Measurements from ENCODE around the gene ARFRP1.
"Not testable (repeated sequence)": the region's sequence is repeated elsewhere in the genome, so short reads cannot be mapped to it uniquely, and the experiment has no call there.

ARFRP1 gene

DNA sequence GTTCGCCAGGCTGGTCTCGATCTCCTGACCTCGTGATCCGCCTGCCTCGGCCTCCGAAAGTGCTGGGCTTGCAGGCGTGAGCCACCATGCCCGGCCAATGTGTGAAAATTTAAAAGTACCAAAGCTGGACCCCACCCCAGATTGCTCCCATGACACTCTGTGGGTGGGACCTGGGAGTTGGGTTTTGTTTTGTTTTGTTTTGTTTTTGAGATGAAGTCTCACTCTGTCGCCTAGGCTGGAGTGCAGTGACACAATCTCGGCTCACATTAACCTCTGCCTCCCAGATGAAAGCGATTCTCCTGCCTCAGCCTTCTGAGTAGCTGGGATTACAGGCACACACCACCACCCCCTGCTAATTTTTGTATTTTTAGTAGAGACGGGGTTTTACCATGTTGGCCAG lies 36.1 kb downstream of the ARFRP1 start:
- not testable (repeated sequence) for DNase-seq

DNA sequence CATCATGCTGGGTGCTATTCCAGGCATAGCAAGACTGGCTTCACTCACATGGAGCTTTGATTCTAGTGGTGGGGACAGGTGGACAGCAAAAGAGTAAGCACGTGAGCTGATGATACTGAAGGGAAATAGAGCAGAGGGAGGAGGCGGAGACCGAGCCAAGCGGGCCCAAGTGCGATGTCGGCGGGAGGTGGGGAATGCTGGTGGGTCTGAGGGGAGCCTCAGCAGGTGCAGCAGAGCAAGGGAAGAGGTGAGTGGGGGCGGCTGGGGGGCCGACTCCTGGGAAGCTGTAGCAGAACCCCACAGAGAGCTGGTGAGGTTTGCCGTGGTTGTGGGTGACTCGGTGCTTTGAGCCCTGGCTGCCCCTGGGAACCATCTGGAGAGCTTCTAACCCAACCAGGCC lies 39.4 kb downstream of the ARFRP1 start:
- DNase-seq, result no peak

DNA sequence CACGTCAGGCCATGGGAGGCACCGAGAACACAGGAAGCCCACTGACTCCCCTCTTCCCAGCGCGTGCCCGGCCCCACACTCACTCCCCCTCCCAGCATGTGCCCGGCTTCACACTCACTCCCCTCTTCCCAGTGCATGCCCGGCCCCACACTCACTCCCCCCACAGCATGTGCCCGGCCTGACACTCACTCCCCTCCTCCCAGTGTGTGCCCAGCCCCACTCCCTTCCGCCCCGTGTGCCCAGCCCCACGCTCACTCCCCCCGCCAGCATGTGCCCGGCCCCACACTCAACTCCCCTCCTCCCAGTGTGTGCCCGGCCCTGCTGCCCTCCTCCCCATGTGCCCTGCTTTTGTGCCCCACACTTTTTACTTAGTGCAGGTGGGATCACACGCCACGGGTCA lies 39.9 kb downstream of the ARFRP1 start:
- DNase-seq, result no peak

DNA sequence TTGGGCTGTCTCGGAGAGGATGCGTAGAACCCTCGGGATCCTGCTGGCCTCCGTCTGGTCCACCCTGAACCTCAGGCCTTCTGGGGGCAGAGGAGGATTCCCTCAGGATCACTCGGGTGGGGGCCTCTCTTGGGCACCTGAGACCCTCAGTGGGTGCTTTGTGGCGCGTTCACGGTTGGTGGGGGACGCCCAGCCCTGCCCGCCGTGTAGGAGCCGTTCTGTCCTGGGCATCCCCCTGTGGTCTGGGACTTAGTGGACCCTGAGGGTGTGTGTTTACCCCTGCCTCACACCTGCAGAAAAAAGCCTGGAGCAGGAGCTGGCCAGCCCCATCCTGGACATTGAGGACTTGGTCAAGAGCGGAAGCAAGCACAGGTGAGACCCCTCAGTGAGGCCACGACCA lies 42.1 kb downstream of the ARFRP1 start:
- DNase-seq, result no peak

DNA sequence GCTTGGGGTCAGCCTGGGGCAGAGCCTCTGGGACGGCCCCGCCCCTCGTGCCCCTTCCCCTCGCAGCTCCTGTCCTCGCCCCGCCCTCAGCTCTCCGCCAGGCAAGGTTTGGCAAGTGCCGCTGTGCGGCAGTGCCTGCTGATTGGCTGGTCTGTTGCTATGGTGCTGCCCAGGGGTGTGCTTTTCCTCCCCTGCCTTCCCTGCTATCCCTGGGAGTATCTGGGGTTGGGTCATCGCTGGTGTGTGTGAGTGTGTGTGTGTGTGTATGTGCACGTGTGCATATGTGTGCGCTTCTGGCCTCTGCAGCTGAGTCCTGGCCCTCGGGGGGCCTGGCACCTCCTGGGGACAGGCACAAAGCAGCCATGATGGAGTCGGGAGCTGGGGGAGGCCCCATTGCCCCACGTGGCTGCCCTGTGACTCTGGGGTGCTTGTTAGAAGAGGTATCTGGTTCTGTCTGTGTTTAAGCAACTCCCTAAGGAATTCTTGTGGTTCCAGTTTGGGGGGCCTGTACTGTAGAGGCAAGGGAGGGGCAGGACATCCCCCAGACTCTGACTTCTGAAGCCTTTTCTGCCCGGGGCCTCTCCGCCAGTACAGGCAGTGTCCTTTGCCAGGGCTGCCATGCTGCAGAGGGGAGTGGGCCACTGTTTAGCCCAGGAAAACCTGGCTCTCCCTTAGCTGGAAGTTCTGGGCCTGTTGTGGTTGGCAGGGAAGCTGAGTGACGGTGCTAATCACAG lies 42.7 kb downstream of the ARFRP1 start:
- no peak for DNase-seq

DNA sequence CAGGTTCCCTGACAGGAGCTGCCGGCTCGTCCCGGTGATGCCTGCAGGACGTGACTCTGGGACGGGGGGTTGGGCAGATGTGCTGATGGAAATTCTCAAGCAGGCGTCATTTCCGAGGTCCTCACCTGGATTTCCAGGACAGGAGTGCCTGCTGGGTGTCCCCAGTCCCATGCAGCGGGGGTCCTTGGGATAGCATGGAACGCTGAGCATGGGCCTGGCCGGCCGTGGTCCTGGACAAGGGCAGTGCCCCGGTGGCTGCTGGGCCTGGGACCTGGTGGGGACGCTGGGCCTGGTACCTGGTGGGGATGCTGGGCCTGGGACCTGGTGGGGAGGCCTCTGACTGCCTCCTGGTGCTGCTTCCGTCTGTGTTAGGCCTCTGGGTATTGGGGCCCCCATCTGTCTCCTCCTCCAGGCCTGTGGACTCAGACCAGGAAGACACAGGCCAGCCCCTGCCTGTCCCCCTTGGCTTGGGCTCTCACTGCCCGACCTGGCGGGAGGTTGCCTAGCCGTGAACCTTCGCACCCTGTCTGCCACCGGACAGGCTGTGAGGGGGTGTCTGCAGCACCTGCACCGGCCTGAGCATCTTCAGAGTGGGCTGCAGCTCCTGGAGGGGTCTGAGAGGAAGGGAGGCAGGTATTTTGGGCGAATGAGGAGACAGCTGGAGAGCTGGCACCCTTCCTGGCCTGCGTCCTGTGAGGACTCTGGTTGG lies 43.5 kb downstream of the ARFRP1 start:
- DNase-seq, result no peak

DNA sequence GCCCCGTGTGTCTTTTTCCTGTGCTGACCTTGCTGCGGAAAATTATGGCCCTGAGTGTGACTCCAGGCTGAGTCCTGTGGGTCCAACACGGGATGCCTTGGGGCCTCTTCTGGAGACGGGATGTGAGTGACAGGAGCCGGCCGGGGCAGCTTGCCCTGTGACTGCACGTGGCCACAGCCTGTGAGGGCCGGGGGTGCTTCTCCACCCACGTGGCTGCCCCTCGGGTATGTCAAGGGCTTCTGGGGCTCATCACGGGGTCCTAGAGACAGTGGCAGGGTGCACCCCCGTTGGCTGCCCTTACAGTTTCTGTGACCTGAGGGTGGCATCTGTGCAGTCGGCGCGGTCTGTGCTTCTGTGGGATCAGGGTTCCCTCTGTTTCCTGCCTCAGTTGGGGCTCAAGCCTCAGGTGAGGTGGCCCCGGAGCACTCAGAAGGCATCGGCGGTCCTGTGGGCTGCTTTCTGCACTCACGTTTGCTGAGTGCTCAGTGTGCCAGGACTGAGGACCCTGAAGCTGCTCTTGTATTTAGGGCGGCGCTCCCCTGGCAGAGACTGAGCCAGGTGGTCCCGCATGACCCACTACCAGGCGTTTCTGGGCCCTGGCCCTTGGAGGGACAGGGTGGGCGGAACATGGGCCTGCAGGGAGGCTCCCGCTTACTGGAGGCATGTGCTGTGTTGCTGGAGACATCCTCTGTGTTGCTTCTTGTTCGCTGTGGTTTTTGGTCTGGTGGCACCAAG lies 44.3 kb downstream of the ARFRP1 start:
- no peak for DNase-seq

DNA sequence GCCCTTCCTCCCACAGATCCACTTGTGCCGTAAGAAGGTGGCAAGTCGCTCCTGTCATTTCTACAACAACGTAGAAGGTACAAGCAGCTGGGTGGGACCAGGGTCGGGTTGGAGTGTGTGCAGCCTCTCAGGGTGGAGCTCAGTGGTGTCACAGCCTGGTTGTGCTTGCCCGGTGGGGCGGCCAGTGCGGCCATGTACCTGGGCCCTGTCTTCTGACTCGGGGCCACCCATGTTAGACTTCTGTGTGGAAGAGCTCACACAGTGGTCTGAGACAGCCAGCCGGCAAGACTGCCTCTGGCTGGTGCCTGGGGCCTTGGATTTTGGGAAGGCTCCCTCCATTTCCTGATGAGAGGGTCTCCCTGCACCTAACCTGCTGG lies 45.0 kb downstream of the ARFRP1 start:
- no peak for DNase-seq

DNA sequence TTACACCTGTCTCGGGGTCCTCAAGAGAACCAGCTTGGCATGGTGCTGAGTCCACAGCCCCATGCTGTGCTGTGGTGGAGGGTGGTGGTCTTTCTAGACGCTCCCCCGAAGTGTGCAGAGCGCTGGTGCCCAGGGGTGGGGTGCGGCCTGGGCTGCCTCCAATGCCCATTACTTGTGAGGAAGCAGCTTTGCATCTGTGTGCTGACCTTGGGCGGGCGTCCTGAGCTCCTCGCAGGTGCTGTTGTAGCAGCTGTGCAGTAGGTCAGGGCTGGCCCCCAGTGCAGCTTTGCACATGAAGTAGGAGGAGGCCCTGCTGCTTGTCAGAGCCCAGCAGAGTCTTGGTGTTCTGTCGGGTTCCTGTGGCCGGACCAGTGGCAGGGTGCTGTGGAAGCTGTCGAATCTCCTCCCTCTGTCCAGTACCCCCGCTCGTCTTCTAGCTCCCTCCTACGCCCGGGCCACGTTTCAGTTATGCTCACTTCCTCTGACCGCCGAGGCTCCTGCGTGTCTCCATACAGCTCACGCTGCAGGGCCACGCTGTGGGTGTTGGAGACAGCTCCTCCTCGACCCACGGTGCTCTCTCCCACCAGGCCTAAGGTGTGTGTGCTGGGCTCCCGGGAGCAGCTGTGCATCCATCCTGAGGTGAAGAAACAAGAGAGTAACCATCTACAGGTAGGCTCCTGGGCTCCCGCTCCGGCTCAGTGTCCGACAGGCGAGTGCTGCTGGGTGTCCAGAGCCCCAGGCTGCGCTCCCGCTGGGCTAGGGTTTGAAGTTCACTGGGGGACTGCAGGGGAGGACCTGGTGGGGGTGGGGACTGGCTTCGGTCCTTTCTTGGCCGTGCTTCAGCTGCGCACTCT lies 45.6 kb downstream of the ARFRP1 start:
- DNase-seq, result no peak

DNA sequence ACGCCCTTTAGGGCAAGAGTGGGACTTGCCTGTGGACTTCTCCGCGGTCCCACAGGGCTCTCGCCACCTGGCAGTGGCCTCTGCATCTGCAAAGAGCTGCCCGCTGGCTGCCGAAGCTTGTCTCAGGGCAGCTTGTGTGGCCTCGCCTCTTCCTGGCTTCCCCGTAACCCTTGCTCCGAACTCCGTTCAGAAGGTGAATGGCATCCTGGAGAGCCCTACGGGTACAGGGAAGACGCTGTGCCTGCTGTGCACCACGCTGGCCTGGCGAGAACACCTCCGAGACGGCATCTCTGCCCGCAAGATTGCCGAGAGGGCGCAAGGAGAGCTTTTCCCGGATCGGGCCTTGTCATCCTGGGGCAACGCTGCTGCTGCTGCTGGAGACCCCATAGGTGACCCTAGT lies 46.7 kb downstream of the ARFRP1 start:
- DNase-seq, result no peak

DNA sequence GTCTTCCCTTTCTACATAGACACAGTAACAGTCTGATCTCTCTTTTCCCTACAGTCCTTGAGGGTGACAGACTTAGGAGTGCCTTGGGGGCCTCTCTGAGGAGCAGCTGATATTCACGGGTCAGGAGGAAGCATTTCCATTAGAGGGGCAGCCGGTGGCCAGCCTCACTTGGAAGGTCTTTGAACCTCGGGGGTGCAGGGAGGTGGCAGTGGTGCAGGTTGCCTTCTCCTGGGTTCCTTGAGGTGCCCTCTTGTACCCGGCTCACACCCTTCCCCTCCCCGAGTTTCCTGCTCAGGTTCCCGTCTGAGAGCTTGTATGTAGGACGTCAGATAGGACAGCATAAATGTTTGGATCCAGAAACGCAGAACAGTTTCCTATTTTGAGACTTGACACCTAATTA lies 47.2 kb downstream of the ARFRP1 start:
- no peak for DNase-seq

DNA sequence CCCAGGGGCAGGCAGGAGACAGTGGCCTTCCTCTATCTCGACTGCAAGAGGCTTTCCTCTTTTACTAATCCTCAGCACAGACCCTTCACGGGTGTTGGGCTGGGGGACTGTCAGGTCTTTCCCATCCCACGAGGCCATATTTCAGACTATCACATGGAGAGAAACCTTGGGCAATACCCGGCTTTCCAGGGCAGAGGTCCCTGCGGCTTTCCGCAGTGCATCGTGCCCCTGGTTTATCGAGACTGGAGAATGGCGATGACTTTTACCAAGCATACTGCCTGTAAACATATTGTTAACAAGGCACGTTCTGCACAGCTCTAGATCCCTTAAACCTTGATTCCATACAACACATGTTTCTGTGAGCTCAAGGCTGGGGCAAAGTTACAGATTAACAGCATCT lies 47.6 kb downstream of the ARFRP1 start:
- not testable (repeated sequence) for DNase-seq

DNA sequence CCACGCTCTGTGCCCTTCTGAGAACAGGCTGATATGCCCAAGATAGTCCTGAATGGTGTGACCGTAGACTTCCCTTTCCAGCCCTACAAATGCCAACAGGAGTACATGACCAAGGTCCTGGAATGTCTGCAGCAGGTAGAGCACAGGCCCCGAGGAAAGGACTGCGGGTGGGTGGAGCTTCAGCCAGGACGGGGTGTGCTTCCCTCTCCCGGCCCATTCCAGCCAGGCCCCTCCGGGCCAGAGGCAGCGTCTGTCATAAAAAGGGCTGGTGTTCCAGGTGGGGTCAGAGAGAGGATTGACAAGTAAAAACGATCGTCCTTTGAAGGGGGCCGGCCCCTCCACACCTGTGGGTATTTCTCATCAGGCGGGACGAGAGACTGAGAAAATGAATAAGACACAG lies 48.4 kb downstream of the ARFRP1 start:
- no peak for DNase-seq

DNA sequence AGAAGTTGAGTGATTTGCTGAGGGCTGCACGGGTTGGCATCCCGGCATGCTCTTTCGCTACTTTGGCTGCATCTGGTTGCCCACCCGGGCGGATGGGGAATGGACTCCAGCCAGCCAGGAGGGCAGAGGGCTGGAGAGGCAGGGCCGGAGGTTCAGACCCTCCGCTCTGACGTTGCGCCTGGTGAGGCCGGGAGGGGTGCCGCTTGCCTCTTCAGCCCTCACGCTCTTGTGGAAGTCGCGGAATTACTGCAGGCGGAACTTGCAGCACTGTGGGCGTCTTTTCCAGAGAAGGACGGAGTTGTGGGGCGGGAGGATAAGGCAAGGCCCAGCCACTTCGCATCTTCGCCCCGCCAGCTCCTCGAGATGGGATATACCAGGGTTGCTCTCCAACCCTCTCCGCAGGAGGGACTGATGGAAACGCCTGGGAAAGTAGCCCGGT lies 49.0 kb downstream of the ARFRP1 start:
- no peak for DNase-seq

DNA sequence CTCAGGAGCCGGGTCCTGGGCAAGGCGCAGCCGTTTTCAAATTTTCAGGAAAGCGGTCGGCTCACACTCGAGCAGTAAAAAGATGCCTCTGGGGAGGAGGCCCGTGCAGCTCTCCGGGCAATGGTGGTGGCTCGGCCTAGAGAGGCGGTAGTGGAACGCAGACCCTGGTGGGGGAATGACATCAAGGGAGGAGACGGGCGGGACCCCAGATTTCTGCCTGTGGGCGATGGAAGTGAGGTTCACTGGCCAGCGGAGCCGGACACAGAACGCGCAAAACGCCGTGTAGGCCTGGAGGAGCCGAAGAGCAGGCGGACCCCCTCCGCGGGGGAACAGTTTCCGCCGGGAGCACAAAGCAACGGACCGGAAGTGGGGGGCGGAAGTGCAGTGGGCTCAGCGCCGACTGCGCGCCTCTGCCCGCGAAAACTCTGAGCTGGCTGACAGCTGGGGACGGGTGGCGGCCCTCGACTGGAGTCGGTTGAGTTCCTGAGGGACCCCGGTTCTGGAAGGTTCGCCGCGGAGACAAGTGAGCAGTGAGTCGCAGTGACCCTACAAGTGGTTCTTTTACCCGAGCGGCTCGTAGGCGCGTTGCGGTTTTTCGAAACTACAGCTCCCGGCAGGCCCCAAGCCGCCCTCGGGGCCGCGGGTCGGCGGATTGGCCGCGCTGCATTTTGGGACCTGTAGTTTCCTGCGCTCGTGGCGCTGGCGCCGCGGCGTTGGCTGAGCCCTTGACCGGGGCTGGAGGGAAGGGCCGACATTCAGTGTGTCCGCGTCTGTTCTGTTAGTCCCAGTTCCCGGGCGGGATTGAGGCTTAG lies 49.6 kb downstream of the ARFRP1 start, which contains the start of gene RTEL1:
RTEL1 (plus strand) TSS at position 376 of the 812 bp plus-strand sequence. CDS start 1,091 bp downstream, outside the sequence.
- peak; percentile 96 for DNase-seq

DNA sequence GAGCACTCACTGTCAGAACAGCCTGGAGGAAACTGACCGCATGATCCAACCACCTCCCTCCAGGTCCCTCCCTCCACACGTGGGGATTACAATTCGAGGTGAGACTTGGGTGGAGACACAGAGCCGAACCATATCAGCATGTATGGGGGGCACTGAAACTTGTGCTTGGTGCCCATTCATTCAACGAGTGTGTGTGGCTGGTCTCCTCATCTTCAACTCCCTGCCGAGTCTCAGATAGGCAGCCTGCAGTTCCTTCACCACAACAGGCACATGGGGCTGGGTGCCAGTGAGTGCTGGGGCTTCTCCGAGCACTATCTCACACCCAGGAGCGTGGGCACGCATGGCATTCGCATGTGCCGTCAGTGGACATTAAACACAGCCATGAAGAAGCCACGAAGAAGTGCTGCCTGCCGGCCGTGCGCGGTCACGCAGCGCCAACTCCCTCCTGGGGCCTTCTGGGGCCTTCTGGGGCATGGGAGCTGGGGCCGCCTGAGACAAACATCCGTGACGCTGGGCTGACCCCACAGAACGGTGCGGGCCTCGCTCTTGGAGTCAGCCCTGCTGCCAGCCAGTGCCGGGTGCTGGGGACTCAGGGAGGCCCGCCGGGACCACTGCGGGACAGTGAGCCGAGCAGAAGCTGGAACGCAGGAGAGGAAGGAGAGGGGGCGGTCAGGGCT lies 50.4 kb downstream of the ARFRP1 start:
- no peak for DNase-seq

DNA sequence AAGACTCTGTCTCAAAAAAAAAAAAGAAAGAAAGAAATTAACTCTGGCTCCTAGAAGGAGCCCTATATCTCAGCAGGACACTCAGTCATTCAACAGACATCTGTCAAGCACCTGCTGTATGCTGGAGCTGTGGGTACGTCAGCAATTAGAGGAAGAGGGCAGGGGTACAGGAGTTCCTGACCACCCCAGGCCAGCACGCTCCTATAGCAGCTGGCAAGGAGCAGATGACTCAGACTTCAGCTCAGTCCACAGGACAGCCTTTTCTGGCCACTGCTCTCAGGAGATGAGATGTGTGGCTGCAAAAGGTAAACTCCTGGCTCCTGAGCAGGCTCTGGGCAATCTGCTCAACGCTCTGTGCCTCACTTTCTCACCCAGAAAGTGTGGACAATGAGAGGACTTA lies 51.3 kb downstream of the ARFRP1 start:
- DNase-seq, result no peak

DNA sequence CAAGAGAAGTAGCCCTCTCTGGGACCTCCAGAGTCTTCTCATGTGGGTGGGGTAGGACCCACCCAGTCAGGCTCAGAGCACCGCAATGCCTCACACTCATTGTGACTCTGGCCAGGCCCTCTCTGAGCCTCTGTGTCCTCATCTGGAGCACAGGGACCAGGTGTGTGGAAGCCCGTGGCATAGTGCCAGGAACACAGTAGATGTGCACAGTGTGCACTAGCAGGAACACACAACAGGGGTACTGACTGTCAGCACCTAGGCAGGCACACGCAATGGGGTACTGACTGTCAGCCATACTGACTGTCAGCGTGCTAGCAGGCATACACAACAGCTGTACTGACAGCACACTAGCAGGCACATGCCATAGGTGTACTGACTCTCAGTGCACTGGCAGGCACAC lies 52.5 kb downstream of the ARFRP1 start:
- DNase-seq, result no peak

DNA sequence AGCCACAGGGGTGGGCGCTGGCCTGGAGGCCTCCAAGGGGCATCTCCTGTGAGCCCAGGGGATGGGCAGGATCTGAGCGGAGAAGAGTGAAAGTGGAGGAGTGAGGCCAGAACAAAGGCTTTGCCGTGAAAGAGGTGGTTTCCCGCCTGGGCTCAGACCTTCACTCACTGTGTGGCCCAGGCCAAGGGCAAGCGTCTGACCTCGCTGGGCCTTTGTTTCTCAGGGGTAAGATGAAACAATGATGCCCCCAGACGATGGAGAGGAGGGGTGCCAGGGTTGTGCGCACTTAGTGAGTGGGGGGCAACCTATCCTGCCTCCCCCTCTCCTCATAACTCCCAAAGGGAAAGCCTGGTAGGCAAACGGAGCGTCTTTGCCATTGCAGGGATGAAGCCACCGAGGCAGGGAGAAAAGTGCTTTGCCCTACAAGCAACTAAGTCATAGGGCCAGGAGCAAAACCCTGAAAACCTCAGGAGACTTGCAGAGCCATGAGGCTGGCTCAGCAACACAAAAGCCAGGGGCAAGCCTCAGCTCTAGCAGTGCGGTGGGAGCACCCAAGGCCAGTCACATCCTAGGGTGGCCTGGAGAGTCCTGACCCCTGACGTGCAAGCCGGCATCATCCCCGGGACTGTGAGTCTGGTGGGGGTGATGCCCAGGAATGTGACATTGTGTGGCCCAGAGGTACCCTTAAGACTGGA lies 53.7 kb downstream of the ARFRP1 start:
- no peak for DNase-seq
